Hepatocyte (in vitro differentiated cells): ENCODE data around the gene TSPAN4.

Source experiments
- CTCF ChIP-seq: fragments of 200-600 bp; sonication (generic); IDR thresholded peaks from 2 replicates; pipeline ENCODE4 v1.5.1; 2016; ENCODE audit warnings: antibody characterized with exemption, mild to moderate bottlenecking; ENCODE audit not compliant: poor library complexity
- EZH2 ChIP-seq: fragments of 200-600 bp; sonication (generic); IDR thresholded peaks from 2 replicates; pipeline ENCODE4 v1.6.1; 2016; ENCODE audit warnings: antibody characterized with exemption, mild to moderate bottlenecking, borderline replicate concordance
- EZH2phosphoT487 ChIP-seq: fragments of 200-600 bp; sonication (generic); IDR thresholded peaks from one replicate; pipeline ENCODE4 v1.6.1; 2018; ENCODE audit warnings: antibody characterized with exemption, mild to moderate bottlenecking, low read depth, moderate library complexity; ENCODE audit not compliant: unreplicated experiment, severe bottlenecking

GRCh38 chr11:910044-910588 is 67.5 kb downstream of the TSPAN4 start:
- TF ChIP-seq CTCF (no peak), EZH2 (no peak), EZH2phosphoT487 (no peak)
